ENCODE results near the gene CNKSR3.

GRCh38 chr6:154478701-154479060 lies 31.8 kb downstream of the CNKSR3 start:
- TF ChIP-seq POLR2AphosphoS5 (IDR thresholded peaks at IDR 0.05; ENCODE audit: low read depth, low read length), result no peak
- TF ChIP-seq POLR2A (IDR thresholded peaks at IDR 0.05; ENCODE audit: low read depth, low read length), result no peak
